Ectodermal cell (in vitro differentiated cells): ENCODE results near the gene CDH7.

Source experiments
- H3K27ac ChIP-seq: 2 replicates; pipeline ENCODE4 v1.7.0; 2013; ENCODE audit warnings: mild to moderate bottlenecking, low read depth, low read length; ENCODE audit not compliant: insufficient read depth, poor library complexity, severe bottlenecking
- H3K27me3 ChIP-seq: 2 replicates; pipeline ENCODE4 v1.7.0; 2013; ENCODE audit warnings: mild to moderate bottlenecking, low read length; ENCODE audit not compliant: insufficient read depth, control insufficient read depth, poor library complexity, severe bottlenecking
- H3K36me3 ChIP-seq: one replicate; pipeline ENCODE4 v1.7.0; 2013; ENCODE audit warnings: low read length; ENCODE audit not compliant: control insufficient read depth, insufficient read depth
- H3K4me1 ChIP-seq: one replicate; pipeline ENCODE4 v1.7.0; 2013; ENCODE audit warnings: low read length; ENCODE audit not compliant: control insufficient read depth, insufficient read depth
- H3K4me3 ChIP-seq: 2 replicates; pipeline ENCODE4 v1.7.0; 2013; ENCODE audit warnings: low read depth, low read length, control low read depth; ENCODE audit not compliant: insufficient read depth
- H3K9me3 ChIP-seq: 2 replicates; pipeline ENCODE4 v1.7.0; 2013; ENCODE audit warnings: mild to moderate bottlenecking, low read length, moderate library complexity; ENCODE audit not compliant: control insufficient read depth
- WGBS, 2 experiments: methylation state at CpG; one replicate each; pipeline ENCODE4 v1.1.7; 2013; ENCODE audit warnings: missing lambda C conversion rate in 2 of 2; 5-methylcytosine and 5-hydroxymethylcytosine counted together

The CDH7 gene

GRCh38 chr18:65815506-65815905 is 64.7 kb downstream of the CDH7 start:
- Histone ChIP-seq H3K4me3 (no peak overlapping the region), H3K27me3 (no peaks in the 10 kb centered on the region), H3K9me3 (no peaks in the 10 kb centered on the region), H3K27ac (no peak overlapping the region), H3K4me1 (no peaks in the 10 kb centered on the region), H3K36me3 (no peaks in the 10 kb centered on the region)
- WGBS, 2 experiments, result 100% methylated on average over 2 of the region's 2 CpGs; no CpG with 5 or more reads in 1 of the 2 experiments

- Histone ChIP-seq H3K4me1 (no peaks in the 10 kb centered on the region), H3K4me3 (no peak overlapping the region), H3K27ac (no peak overlapping the region), H3K36me3 (no peaks in the 10 kb centered on the region), H3K9me3 (no peaks in the 10 kb centered on the region), H3K27me3 (no peaks in the 10 kb centered on the region)
- 54 to 88% methylated on average over 2 to 3 of the region's 4 CpGs for WGBS, 2 experiments
These were observed 66.4 kb downstream of the CDH7 start for GRCh38 chr18:65817178-65817577.

GRCh38 chr18:65821911-65822310 is 71.1 kb downstream of the CDH7 start:
- no peaks in the 10 kb centered on the region for H3K4me1 ChIP-seq
- 91 to 95% methylated on average over 3 of the region's 3 CpGs for WGBS, 2 experiments
- H3K9me3 ChIP-seq, result no peaks in the 10 kb centered on the region
- H3K27me3 ChIP-seq, result no peaks in the 10 kb centered on the region
- no peak overlapping the region for H3K27ac ChIP-seq
- H3K4me3 ChIP-seq, result no peak overlapping the region
- H3K36me3 ChIP-seq, result no peaks in the 10 kb centered on the region

GRCh38 chr18:65822826-65823225 is 72.0 kb downstream of the CDH7 start:
- no peaks in the 10 kb centered on the region for H3K36me3 ChIP-seq
- H3K9me3 ChIP-seq, result no peaks in the 10 kb centered on the region
- no peaks in the 10 kb centered on the region for H3K4me1 ChIP-seq
- H3K4me3 ChIP-seq, result no peak overlapping the region
- H3K27ac ChIP-seq, result no peak overlapping the region
- H3K27me3 ChIP-seq, result no peaks in the 10 kb centered on the region
- WGBS, 2 experiments, result 78 to 92% methylated on average over 1 of the region's 2 CpGs

- H3K4me1 ChIP-seq, result no peaks in the 10 kb centered on the region
- H3K27ac ChIP-seq, result no peak overlapping the region
- no peak overlapping the region for H3K4me3 ChIP-seq
- no peaks in the 10 kb centered on the region for H3K36me3 ChIP-seq
- WGBS, 2 experiments, result no CpG with 5 or more reads among the region's 1 CpG
- no peaks in the 10 kb centered on the region for H3K9me3 ChIP-seq
- H3K27me3 ChIP-seq, result no peaks in the 10 kb centered on the region
These were observed 76.6 kb downstream of the CDH7 start for GRCh38 chr18:65827444-65827843.

GRCh38 chr18:65835881-65836280 is 85.1 kb downstream of the CDH7 start:
- Histone ChIP-seq H3K4me1 (no peaks in the 10 kb centered on the region), H3K4me3 (no peak overlapping the region), H3K36me3 (no peaks in the 10 kb centered on the region), H3K9me3 (no peaks in the 10 kb centered on the region), H3K27ac (no peak overlapping the region), H3K27me3 (no peaks in the 10 kb centered on the region)
- WGBS, 2 experiments, result 97% methylated on average over 4 of the region's 4 CpGs

- WGBS, 2 experiments, result 100% methylated on average over 1 of the region's 2 CpGs; no CpG with 5 or more reads in 1 of the 2 experiments
- no peaks in the 10 kb centered on the region for H3K4me1 ChIP-seq
- H3K27ac ChIP-seq, result no peak overlapping the region
- no peaks in the 10 kb centered on the region for H3K9me3 ChIP-seq
- H3K27me3 ChIP-seq, result no peaks in the 10 kb centered on the region
- H3K36me3 ChIP-seq, result no peaks in the 10 kb centered on the region
- H3K4me3 ChIP-seq, result no peak overlapping the region
These were observed 95.3 kb downstream of the CDH7 start for GRCh38 chr18:65846107-65846506.

GRCh38 chr18:65852273-65852672 is 101.5 kb downstream of the CDH7 start:
- H3K4me3 ChIP-seq, result no peak overlapping the region
- H3K27me3 ChIP-seq, result no peaks in the 10 kb centered on the region
- H3K27ac ChIP-seq, result no peak overlapping the region
- H3K9me3 ChIP-seq, result no peaks in the 10 kb centered on the region
- WGBS, 2 experiments, result 89 to 100% methylated on average over 2 to 3 of the region's 3 CpGs
- no peaks in the 10 kb centered on the region for H3K36me3 ChIP-seq
- H3K4me1 ChIP-seq, result no peaks in the 10 kb centered on the region

- no peaks in the 10 kb centered on the region for H3K4me1 ChIP-seq
- 86 to 91% methylated on average over 3 of the region's 3 CpGs for WGBS, 2 experiments
- H3K4me3 ChIP-seq, result no peak overlapping the region
- no peaks in the 10 kb centered on the region for H3K36me3 ChIP-seq
- peak overlapping the region; percentile 19 for H3K27ac ChIP-seq
- H3K9me3 ChIP-seq, result no peaks in the 10 kb centered on the region
- no peaks in the 10 kb centered on the region for H3K27me3 ChIP-seq
These were observed 108.3 kb downstream of the CDH7 start for GRCh38 chr18:65859075-65859474.

GRCh38 chr18:65869527-65869926 is 118.7 kb downstream of the CDH7 start:
- H3K36me3 ChIP-seq, result no peaks in the 10 kb centered on the region
- 93 to 95% methylated on average over 2 of the region's 3 CpGs for WGBS, 2 experiments

GRCh38 chr18:65876310-65876709 is 125.5 kb downstream of the CDH7 start:
- Histone ChIP-seq H3K36me3 (no peaks in the 10 kb centered on the region), H3K9me3 (no peaks in the 10 kb centered on the region), H3K27ac (no peak overlapping the region), H3K27me3 (no peaks in the 10 kb centered on the region), H3K4me3 (no peak overlapping the region), H3K4me1 (no peaks in the 10 kb centered on the region)
- 88 to 91% methylated on average over 3 of the region's 3 CpGs for WGBS, 2 experiments

More at GRCh38 chr18:65869527-65869926, 118.7 kb downstream of the CDH7 start:
- H3K27me3 ChIP-seq, result no peaks in the 10 kb centered on the region
- H3K9me3 ChIP-seq, result no peaks in the 10 kb centered on the region
- H3K4me1 ChIP-seq, result no peaks in the 10 kb centered on the region
- no peak overlapping the region for H3K27ac ChIP-seq
- no peak overlapping the region for H3K4me3 ChIP-seq
